GM12873 (cell line): ENCODE results near the gene HAVCR2.
A peak's percentile ranks its signal among the peaks of the same experiment; 100 is the strongest.

Experiments used
- CTCF ChIP-seq: IDR thresholded peaks from 2 replicates; pipeline ENCODE4 v1.5.1; 2012; ENCODE audit warnings: low read depth, mild to moderate bottlenecking, moderate library complexity, low read length, control low read depth; ENCODE audit not compliant: insufficient read depth; ENCODE audit errors: missing control alignments

The HAVCR2 gene

GRCh38 chr5:157108976-157109375 is at the start of gene HAVCR2:
Gene HAVCR2 (minus strand): TSS chr5:157109044. CDS start chr5:157108983, 61 bp downstream.
- TF ChIP-seq CTCF: no peak

GRCh38 chr5:157157293-157157891 is 48.5 kb upstream of the HAVCR2 start:
- no peak for TF ChIP-seq CTCF

- TF ChIP-seq CTCF: no peak
These were observed 46.5 kb upstream of the HAVCR2 start for GRCh38 chr5:157155297-157155696.

GRCh38 chr5:157150995-157151394 is 42.2 kb upstream of the HAVCR2 start:
- TF ChIP-seq CTCF: no peak

GRCh38 chr5:157148734-157149615 is 40.1 kb upstream of the HAVCR2 start:
- TF ChIP-seq CTCF: peak; percentile 85

- TF ChIP-seq CTCF: peak; percentile 2
These were observed 34.5 kb upstream of the HAVCR2 start for GRCh38 chr5:157143127-157143971.
